Measurements from ENCODE around the gene NAA30. TPM values are rescaled to one million over a fixed set of nuclear protein-coding genes. Genes with fewer than 3 reads are reported as not detected.

NAA30 gene
- polyA plus RNA-seq, 1 donor from 2014 or later, result 26.9 TPM

DNA sequence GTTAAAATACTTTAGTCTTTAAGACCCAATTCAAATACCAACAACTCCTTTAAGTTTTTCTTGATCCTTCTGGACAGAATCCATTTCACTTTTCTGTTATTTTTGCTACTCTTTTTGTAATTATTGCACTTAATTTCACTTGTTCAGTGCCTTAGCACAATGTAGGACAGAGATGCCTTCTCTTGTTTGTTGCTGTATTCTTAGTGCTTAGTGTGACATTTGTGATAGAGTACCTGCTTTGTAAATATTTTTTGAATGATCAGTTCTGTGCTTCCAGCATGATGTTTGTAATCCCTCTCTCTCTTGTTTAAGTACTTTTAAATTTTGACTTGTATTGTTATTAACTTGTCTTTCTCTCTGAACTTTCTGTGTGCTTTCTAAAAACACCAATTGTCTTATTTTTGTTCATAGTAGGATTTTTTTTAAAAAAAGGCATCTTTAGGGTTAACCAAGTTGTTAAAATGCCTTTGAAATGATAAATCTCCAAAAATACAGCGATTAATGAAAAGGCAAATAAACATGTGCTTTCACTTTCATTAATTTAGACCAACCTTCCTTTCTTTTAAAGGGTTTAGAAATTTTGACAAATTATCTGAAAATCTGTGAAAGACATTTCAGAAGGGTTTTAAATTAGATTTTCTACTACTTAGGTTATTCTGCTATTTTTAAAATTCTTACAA lies 11.9 kb downstream of the NAA30 start:
- no peaks in the 10 kb centered on the region for H3K27me3 ChIP-seq (ENCODE audit: insufficient read depth, low read depth, low read length)
- H3K4me3 ChIP-seq (ENCODE audit: low read length), result no peak overlapping the region
- H3K9me3 ChIP-seq (ENCODE audit: low read length), result no peaks in the 10 kb centered on the region
- H3K27ac ChIP-seq (ENCODE audit: low read length), result no peak overlapping the region
- no peaks in the 10 kb centered on the region for H4K20me1 ChIP-seq (ENCODE audit: insufficient read depth)
- no peak overlapping the region for H3K9ac ChIP-seq (ENCODE audit: low read length)
- peaks cover 5% of the 10 kb centered on the region for H3K36me3 ChIP-seq (ENCODE audit: insufficient read depth, low read length)
- no peak overlapping the region for H3K4me2 ChIP-seq (ENCODE audit: low read length)
- H2AFZ ChIP-seq (ENCODE audit: low read depth, low read length), result no peak overlapping the region
- H3K79me2 ChIP-seq (replicated peaks; ENCODE audit: insufficient read depth, low read length), result peaks cover 13% of the 10 kb centered on the region
- H3F3A ChIP-seq (ENCODE audit: insufficient read depth, low read length, poor library complexity, severe bottlenecking), result no peaks in the 10 kb centered on the region
- H3K9me2 ChIP-seq (ENCODE audit: insufficient read depth, low read length), result no peaks in the 10 kb centered on the region
- TF ChIP-seq RAD21 (conservative IDR thresholded peaks at IDR 0.05) (no peak), EZH2 (IDR thresholded peaks at IDR 0.05; ENCODE audit: borderline replicate concordance, insufficient read depth, low read length, poor library complexity, severe bottlenecking) (no peak), EP300 (conservative IDR thresholded peaks at IDR 0.05; ENCODE audit: poor library complexity, severe bottlenecking) (no peak), POLR2AphosphoS5 (IDR thresholded peaks at IDR 0.05) (no peak), SMC3 (conservative IDR thresholded peaks at IDR 0.05; ENCODE audit: poor library complexity) (no peak), TAF1 (IDR thresholded peaks at IDR 0.05; ENCODE audit: low read depth) (no peak), MXI1 (conservative IDR thresholded peaks at IDR 0.05; ENCODE audit: poor library complexity, severe bottlenecking) (no peak)
- TF ChIP-seq, protein P1, sequence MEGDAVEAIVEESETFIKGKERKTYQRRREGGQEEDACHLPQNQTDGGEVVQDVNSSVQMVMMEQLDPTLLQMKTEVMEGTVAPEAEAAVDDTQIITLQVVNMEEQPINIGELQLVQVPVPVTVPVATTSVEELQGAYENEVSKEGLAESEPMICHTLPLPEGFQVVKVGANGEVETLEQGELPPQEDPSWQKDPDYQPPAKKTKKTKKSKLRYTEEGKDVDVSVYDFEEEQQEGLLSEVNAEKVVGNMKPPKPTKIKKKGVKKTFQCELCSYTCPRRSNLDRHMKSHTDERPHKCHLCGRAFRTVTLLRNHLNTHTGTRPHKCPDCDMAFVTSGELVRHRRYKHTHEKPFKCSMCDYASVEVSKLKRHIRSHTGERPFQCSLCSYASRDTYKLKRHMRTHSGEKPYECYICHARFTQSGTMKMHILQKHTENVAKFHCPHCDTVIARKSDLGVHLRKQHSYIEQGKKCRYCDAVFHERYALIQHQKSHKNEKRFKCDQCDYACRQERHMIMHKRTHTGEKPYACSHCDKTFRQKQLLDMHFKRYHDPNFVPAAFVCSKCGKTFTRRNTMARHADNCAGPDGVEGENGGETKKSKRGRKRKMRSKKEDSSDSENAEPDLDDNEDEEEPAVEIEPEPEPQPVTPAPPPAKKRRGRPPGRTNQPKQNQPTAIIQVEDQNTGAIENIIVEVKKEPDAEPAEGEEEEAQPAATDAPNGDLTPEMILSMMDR (IDR thresholded peaks at IDR 0.05; ENCODE audit: poor library complexity, severe bottlenecking), result no peak
- TF ChIP-seq, protein P2, sequence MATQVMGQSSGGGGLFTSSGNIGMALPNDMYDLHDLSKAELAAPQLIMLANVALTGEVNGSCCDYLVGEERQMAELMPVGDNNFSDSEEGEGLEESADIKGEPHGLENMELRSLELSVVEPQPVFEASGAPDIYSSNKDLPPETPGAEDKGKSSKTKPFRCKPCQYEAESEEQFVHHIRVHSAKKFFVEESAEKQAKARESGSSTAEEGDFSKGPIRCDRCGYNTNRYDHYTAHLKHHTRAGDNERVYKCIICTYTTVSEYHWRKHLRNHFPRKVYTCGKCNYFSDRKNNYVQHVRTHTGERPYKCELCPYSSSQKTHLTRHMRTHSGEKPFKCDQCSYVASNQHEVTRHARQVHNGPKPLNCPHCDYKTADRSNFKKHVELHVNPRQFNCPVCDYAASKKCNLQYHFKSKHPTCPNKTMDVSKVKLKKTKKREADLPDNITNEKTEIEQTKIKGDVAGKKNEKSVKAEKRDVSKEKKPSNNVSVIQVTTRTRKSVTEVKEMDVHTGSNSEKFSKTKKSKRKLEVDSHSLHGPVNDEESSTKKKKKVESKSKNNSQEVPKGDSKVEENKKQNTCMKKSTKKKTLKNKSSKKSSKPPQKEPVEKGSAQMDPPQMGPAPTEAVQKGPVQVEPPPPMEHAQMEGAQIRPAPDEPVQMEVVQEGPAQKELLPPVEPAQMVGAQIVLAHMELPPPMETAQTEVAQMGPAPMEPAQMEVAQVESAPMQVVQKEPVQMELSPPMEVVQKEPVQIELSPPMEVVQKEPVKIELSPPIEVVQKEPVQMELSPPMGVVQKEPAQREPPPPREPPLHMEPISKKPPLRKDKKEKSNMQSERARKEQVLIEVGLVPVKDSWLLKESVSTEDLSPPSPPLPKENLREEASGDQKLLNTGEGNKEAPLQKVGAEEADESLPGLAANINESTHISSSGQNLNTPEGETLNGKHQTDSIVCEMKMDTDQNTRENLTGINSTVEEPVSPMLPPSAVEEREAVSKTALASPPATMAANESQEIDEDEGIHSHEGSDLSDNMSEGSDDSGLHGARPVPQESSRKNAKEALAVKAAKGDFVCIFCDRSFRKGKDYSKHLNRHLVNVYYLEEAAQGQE (IDR thresholded peaks at IDR 0.05; ENCODE audit: borderline replicate concordance), result no peak

- Histone ChIP-seq H3K9ac (ENCODE audit: low read length) (no peak overlapping the region), H3K9me3 (ENCODE audit: low read length) (no peaks in the 10 kb centered on the region), H3K79me2 (replicated peaks; ENCODE audit: insufficient read depth, low read length) (peaks cover 13% of the 10 kb centered on the region), H3K27ac (ENCODE audit: low read length) (no peak overlapping the region), H3K4me3 (ENCODE audit: low read length) (no peak overlapping the region), H2AFZ (ENCODE audit: low read depth, low read length) (no peak overlapping the region), H3F3A (ENCODE audit: insufficient read depth, low read length, poor library complexity, severe bottlenecking) (no peaks in the 10 kb centered on the region), H3K4me2 (ENCODE audit: low read length) (no peak overlapping the region), H3K9me2 (ENCODE audit: insufficient read depth, low read length) (no peaks in the 10 kb centered on the region), H3K27me3 (ENCODE audit: insufficient read depth, low read depth, low read length) (no peaks in the 10 kb centered on the region), H4K20me1 (ENCODE audit: insufficient read depth) (no peaks in the 10 kb centered on the region), H3K36me3 (ENCODE audit: insufficient read depth, low read length) (peaks cover 5% of the 10 kb centered on the region)
- TF ChIP-seq, protein P2 (IDR thresholded peaks at IDR 0.05; ENCODE audit: borderline replicate concordance), result no peak
Measured at GRCh38 chr14:57403521-57403864, 13.1 kb downstream of the NAA30 start.
